GM21786 (cell line): ENCODE data around the gene MAGI2.

ENCODE experiments used
- ATAC-seq: cut with Tn5 transposase; IDR thresholded peaks from one replicate; pipeline ENCODE4 v1.9.1; 2021; ENCODE audit not compliant: unreplicated experiment

MAGI2 gene

GRCh38 chr7:79381921-79382320 is 71.5 kb downstream of the MAGI2 start:
- ATAC-seq = no peak

GRCh38 chr7:79377097-79377496 is 76.4 kb downstream of the MAGI2 start:
- no peak for ATAC-seq

GRCh38 chr7:79376299-79377025 is 77.0 kb downstream of the MAGI2 start:
- ATAC-seq = no peak

GRCh38 chr7:79361214-79361613 is 92.3 kb downstream of the MAGI2 start:
- ATAC-seq = no peak

GRCh38 chr7:79359827-79360226 is 93.6 kb downstream of the MAGI2 start:
- no peak for ATAC-seq

GRCh38 chr7:79357101-79357500 is 96.4 kb downstream of the MAGI2 start:
- ATAC-seq = no peak

- ATAC-seq = no peak
Measured at GRCh38 chr7:79353720-79354468, 99.6 kb downstream of the MAGI2 start.

- ATAC-seq = no peak
Measured at GRCh38 chr7:79352323-79352722, 101.1 kb downstream of the MAGI2 start.

- no peak for ATAC-seq
Measured at GRCh38 chr7:79347351-79347750, 106.1 kb downstream of the MAGI2 start.

- ATAC-seq = no peak
Measured at GRCh38 chr7:79341902-79342301, 111.6 kb downstream of the MAGI2 start.

GRCh38 chr7:79340212-79340611 is 113.3 kb downstream of the MAGI2 start:
- no peak for ATAC-seq

GRCh38 chr7:79339208-79339925 is 114.1 kb downstream of the MAGI2 start:
- no peak for ATAC-seq

GRCh38 chr7:79337717-79338116 is 115.8 kb downstream of the MAGI2 start:
- ATAC-seq = no peak

- ATAC-seq = no peak
Measured at GRCh38 chr7:79334841-79335240, 118.6 kb downstream of the MAGI2 start.

GRCh38 chr7:79334334-79334733 is 119.1 kb downstream of the MAGI2 start:
- ATAC-seq = no peak

- no peak for ATAC-seq
Measured at GRCh38 chr7:79332091-79332490, 121.4 kb downstream of the MAGI2 start.

- ATAC-seq = no peak
Measured at GRCh38 chr7:79329464-79329863, 124.0 kb downstream of the MAGI2 start.

GRCh38 chr7:79320741-79321473 is 132.6 kb downstream of the MAGI2 start:
- no peak for ATAC-seq

- ATAC-seq = no peak
Measured at GRCh38 chr7:79319369-79319768, 134.1 kb downstream of the MAGI2 start.

- no peak for ATAC-seq
Measured at GRCh38 chr7:79317728-79318127, 135.7 kb downstream of the MAGI2 start.

GRCh38 chr7:79312022-79312421 is 141.4 kb downstream of the MAGI2 start:
- ATAC-seq = no peak
